Stimulated activated CD8-positive, alpha-beta memory T cell treated with anti-CD3 and anti-CD28 coated beads, Interleukin-12 subunit alpha, Interleukin-12 subunit beta, amount 100 ng/mL, for 24 hours (primary cell): Measurements from ENCODE around the gene OIT3.
"Not testable (repeated sequence)": the region's sequence is repeated elsewhere in the genome, so short reads cannot be mapped to it uniquely, and the experiment has no call there.

Experiments used
- DNase-seq: peaks from one replicate; pipeline ENCODE4 v3.0.0-alpha.2; 2020; ENCODE audit errors: extremely low read depth

Gene OIT3

DNA sequence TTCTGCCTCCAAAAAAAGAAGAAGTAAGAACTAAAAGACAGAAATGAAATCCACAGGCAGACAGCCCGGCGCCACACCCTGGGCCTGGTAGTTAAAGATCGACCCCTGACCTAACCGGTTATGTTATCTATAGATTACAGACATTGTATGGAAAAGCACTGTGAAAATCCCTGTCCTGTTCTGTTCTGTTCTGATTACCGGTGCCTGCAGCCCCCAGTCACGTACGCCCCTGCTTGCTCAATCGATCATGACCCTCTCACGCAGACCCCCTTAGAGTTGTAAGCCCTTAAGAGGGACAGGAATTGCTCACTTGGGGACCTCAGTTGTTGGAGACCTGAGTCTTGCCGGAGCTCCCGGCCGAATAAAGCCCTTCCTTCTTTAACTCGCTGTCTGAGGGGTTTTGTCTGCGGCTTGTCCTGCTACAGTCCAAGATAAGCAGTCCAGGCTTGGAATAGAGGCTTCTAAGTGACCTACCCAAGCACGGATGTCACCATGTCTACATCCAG, 10.5 kb downstream of the OIT3 start:
- not testable (repeated sequence) for DNase-seq

DNA sequence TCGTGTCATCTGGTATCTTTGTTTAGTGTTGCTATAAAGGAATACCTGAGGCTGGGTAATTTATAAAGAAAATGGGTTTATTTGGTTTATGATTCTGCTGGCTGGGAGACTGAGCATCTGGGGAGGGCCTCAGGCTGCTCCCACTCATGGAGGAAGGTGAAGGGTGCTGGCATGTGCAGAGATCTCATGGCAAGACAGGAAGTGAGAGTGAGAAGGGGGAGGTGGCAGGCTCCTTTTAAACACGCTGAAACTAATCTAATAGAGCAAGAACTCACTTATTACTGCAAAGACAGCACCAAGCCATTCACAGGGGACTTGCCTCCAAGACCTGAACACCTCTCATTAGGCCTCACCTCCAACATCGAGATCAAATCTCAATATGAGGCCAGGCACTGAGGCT, 11.3 kb downstream of the OIT3 start:
- no peak for DNase-seq

DNA sequence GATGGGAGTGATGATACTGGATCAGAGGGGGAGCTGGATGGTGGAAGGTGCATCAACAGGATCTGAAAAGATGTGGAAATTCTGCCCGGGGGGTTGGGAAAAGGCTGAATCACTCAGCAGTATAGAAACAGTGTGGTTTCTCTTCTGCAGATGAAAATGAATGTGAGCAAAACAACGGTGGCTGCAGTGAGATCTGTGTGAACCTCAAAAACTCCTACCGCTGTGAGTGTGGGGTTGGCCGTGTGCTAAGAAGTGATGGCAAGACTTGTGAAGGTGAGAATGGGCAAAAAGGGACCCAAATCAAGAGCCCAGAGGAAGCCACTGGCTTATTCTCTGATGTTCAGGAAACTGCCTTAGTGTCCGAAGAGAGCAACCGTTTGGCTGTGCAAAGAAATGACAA, 12.9 kb downstream of the OIT3 start:
- DNase-seq, result no peak

DNA sequence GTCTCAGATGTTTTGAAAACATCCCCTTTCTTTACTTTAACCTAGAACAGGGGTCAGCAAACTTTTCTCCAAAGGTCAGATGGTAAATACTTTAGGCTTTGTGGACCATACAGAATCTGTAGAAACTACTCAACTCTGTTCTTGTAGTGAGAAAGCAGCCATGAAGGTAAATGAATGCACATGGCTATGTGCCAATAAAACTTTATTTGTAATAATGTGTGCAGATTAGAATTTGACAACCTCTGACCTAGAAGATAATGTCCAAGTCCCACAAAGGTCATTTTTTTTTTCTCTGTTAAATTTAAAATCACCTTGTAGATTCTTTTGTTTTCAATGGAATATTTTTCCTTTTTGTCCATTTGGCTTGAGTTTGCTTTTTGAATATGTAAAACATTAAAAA, 17.2 kb downstream of the OIT3 start:
- DNase-seq, result no peak

DNA sequence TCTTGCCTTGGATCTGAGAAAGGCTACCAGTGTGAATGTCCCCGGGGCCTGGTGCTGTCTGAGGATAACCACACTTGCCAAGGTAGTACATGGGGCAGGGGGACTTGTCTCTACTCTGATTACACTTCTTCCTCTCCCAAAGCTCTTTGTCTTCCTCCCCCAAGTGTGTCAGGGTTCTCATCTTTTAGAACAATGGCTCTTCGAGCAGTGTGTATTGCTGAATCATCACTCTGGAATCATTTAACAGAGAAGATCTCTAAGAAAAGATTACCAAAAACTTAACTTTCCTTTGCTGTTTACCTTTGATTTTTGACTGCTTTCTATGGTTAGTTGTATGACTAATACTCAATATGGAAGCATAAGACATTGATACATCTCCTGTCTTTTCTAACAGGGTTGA, 18.2 kb downstream of the OIT3 start:
- no peak for DNase-seq

DNA sequence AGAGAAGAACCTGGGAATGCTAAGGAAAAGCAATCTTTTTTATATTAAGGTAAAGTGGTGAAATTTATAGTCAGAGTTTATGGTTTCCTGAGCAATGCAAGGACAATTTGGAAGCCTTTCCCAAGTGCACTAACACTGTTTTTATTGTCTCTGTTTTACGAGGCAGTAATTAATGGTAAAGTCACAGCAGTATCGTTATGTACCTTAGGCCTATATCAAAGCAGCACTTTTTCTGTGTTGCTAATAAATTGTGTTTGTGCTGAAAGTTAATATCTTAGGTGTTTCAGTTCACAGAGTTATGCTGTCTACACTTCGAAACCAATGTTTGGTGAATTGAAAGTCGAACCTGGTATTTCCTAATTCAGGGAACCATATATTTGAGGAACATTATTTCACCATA, 19.2 kb downstream of the OIT3 start:
- DNase-seq, result no peak

DNA sequence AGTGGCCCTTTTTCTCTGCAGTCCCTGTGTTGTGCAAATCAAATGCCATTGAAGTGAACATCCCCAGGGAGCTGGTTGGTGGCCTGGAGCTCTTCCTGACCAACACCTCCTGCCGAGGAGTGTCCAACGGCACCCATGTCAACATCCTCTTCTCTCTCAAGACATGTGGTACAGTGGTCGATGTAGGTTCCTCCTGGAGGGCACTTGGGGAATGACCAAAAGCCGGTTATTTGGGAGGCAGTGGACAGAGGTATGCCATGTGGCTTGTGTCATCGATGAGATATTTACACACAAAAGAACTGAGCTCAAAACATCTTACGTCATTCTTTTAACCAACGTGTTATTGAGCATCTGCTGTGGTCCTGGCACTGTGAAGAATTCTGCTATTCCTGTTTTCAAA, 19.7 kb downstream of the OIT3 start:
- DNase-seq, result no peak

DNA sequence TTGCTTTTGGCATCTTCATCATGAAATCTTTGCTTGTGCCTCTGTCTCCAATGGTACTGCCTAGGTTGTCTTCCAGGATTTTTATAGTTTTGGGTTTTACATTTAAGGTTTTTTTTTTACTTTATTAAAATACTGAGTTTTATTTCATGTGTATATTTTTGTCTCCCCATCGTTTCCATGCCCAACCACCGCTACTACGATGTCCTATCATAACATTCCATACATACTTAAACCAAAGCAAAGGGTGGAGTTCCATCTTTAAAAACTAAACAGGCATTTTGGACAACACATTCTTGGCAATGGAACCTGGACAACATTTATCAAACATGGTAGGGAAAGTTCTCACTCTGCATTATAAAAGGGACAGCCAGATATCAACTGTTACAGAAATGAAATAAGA, 23.7 kb downstream of the OIT3 start:
- DNase-seq, result not testable (repeated sequence)

DNA sequence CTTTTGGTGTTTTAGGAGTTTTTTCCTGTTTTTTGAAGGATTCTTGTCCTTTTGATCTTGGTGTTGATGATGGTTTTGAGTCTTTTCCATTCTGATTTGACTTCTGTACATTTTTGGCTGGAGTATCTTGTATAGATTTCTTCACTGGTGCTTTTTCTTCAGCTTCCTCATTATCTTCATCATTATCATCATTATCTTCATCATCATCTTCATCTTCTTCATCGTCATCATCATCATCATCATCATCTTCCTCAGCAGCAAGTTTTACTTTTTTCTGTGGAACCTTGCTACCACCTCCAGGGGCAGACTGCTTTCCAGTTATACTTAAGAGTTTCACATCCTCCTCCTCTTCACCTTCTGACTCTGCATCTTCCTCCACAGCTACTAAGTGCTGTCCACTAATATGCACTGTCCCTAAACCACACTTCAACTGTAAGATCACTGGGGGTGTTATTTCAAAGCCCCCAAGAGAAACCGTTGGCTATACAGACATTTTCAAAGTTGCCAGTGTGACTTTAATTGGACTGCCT, 24.3 kb downstream of the OIT3 start:
- not testable (repeated sequence) for DNase-seq

DNA sequence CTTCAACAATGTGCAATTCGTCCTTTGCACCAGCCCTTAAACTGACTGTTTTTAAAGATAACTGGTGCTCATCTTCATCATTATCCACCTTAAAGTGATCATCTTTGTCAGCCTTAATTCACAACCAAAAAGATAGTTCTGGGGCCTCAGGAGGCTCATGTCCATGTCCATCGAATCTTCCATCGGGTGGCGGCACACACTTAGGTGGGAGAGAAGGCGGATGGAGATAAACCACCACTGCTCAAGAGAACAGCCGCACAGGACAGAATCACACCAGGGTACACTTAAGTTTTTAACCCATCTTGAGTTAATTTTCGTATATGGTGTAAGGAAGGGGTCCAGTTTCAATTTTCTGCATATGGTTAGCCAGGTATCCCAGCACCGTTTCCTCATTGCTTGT, 24.8 kb downstream of the OIT3 start:
- no peak for DNase-seq

DNA sequence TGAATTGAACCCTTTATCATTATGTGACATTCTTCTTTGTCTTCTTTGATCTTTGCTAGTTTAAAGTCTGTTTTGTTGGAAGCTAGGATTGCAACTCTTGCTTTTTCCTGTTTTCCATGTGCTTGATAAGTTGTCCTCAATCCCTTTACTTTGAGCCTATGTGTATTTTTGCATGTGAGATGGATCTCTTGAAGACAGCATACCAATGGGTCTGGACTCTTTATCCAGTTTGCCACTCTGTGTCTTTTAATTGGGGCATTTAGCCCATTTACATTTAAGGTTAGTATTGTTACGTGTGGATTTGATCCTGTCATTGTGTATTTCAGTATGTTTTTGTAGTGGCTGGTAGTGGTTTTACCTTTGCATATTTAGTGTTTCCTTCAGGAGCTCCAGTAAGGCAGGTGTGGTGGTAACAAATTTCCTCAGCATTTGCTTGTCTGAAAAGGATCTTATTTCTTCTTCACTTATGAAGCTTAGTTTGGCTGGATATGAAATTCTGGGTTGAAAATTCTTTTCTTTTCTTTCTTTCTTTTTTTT, 27.7 kb downstream of the OIT3 start:
- not testable (repeated sequence) for DNase-seq

DNA sequence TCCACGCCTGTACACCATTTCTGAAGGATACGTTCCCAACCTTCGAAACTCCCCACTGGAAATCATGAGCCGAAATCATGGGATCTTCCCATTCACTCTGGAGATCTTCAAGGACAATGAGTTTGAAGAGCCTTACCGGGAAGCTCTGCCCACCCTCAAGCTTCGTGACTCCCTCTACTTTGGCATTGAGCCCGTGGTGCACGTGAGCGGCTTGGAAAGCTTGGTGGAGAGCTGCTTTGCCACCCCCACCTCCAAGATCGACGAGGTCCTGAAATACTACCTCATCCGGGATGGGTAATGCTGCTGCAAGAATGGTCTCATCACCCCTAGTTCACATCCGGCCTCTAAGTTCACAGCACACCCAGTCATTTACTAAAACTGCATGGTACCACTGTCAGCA, 30.8 kb downstream of the OIT3 start:
- no peak for DNase-seq

DNA sequence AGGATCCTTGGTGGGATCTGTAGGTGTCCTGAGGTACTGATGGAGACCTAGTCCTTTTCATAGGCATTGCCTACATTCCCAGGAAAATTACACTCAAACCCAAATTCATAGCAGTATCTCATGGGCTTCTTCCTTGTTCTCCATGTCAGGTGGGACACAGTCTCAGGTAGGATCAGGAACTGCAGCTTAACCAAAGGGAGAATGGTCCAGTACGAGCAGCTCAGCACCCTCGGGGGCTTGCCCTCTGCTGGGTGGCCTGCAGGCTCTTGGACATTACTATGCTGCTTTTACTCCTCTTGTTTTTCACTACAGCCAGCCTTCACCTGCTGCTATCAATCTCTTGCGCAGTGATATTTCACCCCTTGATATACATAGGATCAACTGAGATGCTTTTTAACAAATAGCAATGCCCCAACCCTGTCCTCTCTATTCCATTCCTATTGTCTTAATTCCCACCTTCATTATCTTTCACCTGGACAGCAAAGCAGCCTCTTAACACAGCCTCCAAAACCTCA, 32.5 kb downstream of the OIT3 start:
- no peak for DNase-seq

DNA sequence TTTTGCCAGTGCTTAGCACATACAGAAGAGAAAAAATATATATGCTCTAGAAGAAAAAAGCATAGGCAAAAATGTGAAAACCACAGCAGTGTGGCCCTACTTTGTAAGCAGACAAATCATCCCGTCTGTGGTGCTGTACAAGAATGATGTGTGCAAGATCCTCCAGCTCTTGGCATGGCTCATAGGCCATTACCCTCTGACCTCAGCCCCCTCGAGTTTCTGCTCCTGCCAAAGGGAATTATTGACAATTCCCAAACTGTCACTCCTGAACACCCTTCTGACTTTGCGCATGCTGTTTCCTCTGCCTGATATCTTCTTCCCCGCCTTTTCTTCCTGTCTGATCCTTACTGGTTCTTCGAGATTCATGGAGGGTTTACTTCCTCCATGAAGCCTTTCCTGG, 33.9 kb downstream of the OIT3 start:
- DNase-seq, result no peak

DNA sequence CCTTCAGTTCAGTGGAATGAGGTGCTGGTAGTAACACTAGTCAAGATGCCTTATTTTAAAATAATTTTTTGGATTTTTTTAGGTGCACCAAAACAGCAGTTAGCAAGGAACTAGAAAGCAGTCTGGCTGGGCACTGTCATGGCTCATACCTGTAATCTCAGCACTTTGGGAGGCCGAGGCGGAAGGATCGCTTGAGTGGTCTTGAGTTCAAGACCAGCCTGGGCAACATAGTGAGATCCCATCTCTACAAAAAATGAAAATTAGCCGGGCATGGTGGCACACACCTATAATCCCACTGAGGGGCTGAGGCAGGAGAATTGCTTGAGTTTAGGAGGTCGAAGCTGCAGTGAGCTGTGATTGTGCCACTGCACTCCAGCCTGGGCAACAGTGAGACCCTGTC, 35.3 kb downstream of the OIT3 start:
- DNase-seq, result no peak

DNA sequence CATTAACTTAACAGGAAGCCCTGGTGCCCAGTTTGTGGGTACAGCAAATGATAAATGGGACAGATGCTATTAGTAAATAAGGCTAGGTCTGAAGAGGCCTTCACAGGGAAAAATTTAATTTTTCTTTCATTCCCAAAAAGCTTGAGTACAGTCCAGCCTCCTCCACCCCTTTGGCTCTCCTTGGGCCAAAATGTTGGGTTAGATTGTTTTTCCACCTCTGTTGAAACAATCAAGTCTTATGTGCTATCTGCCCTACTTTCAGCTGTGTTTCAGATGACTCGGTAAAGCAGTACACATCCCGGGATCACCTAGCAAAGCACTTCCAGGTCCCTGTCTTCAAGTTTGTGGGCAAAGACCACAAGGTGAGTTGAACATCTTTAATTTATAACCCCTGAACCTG, 36.7 kb downstream of the OIT3 start:
- DNase-seq, result no peak

DNA sequence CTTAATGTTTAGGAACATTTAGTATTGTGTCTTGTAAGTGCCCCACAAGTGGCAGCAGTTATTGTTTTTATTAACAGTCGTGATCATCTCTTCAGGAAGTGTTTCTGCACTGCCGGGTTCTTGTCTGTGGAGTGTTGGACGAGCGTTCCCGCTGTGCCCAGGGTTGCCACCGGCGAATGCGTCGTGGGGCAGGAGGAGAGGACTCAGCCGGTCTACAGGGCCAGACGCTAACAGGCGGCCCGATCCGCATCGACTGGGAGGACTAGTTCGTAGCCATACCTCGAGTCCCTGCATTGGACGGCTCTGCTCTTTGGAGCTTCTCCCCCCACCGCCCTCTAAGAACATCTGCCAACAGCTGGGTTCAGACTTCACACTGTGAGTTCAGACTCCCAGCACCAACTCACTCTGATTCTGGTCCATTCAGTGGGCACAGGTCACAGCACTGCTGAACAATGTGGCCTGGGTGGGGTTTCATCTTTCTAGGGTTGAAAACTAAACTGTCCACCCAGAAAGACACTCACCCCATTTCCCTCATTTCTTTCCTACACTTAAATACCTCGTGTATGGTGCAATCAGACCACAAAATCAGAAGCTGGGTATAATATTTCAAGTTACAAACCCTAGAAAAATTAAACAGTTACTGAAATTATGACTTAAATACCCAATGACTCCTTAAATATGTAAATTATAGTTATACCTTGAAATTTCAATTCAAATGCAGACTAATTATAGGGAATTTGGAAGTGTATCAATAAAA, 38.9 kb downstream of the OIT3 start:
- DNase-seq, result no peak

DNA sequence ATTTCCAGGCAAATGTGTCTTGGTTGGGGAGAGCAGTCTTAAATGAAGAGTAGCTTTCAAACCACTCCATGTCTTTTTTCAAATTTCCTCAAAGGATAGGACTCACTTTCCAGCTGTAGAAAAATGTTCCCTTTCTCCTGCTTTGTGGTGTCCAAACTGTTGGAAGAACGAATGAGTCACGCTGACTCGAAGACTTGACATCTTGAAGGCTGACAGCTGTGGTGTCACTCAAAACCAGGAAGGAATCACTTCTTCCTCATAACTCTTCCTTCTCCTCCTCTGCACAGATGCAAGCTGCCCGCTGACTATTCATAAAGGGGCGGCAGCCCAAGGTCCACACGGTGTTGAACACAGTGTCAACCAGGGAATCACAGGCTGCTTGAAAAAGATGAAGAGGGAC, 41.8 kb downstream of the OIT3 start:
- no peak for DNase-seq

DNA sequence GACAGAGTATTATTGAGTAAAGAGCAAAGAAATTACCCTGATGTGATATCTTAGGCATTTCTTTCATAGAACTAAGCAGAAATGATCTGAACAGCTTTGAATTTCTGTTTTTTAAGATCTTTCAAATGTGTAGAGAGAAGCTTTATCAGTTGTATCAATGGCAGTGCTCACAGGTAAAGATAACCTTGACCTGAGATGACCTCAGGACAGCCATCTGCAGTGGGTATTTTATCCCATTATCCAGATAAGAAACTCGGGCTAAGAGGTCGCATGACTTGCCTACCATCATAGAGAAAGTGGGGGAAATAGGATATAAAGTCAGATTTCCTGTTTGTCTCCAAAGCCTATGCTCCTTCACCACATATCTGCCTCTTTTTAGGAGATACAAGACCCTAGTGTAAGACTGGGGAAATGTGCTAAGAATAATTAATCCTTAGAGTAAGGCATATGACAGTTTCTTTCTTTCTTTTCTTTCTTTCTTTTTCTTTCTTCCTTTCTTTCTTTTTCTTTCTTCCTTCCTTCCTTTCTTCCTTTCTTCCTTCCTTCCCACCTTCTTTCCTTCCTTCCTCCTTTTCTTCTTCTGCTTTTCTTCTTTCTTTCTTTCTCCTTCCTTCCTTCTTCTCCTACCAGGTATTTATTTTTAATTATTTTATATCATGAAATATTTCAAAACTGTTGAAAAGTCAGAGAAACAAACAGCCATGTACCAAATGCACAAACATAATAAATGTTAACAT, 50.1 kb downstream of the OIT3 start:
- DNase-seq, result no peak

DNA sequence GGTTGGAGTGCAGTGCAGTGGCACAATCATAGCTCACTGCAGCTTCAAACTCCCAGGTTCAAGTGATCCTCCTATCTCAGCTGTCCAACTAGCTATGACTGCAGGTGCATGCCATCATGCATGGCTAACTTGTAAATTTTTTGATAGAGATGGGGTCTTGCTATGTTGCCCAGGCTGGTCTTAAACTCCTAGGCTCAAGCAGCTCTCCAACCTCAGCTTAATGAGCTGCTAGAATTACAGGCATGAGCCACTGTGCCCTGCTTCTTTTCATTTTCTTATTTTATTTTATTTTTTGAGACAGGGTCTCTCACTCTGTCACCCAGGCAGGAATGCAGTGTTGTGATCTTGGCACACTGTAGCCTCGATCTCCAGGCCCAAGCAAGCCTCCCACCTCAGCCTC, 53.4 kb downstream of the OIT3 start:
- DNase-seq, result no peak

DNA sequence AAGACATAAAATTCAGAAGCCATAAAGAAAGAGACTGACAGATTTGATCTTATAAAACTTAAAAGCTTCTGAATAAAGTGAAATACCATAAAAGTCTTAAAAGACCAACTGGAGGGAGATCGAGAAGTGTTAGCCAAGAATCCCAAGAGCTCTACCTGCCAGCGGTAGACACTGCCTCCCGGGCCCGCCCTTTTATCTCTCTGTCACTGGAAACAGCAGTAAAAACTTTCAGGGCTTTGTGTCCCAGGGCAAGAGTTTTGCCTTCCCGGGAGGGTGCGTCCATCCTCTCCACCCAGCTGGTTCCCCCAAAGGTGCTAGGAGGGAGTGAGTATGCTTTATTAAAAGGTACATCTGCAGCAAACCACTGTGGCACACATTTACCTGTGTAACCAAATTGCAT, 55.2 kb downstream of the OIT3 start:
- DNase-seq, result no peak

DNA sequence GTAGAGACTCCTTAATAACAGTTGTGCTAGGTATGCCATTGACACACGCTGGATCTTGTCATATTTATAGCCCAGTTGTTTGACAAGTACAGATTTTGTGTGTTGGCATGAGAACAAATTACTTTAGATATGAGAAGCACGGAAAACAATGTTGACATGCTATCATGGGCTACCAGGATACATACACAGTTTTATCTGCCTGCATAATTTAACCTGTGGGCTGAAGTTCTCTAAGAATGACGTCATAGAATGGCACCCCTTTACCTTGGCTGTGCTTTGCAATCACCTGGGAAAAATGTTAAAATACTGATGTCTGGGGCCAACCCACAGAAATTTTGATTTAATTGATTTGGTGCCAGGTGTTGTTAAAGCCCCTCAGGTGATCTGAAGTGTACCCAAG, 58.2 kb downstream of the OIT3 start:
- DNase-seq, result no peak

DNA sequence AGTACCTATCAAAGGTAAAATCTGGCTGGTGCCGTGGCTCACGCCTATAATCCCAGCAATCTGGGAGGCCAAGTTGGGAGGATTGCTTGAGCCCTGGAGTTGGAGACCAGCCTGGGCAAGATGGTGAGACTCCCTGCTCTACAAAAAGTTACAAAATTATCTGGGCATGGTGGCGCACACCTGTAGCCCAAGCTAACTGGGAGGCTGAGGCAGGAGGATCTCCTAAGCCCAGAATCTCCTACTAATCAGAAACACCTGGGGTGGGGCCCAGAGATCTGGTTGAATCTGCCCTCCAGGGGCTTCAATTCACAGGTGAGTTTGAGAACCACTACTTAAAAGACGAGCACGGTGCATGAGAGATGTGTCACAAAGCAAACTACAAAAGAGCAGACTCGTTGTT, 58.6 kb downstream of the OIT3 start:
- no peak for DNase-seq
